ENCODE results near the gene CDH3.

Gene CDH3

DNA sequence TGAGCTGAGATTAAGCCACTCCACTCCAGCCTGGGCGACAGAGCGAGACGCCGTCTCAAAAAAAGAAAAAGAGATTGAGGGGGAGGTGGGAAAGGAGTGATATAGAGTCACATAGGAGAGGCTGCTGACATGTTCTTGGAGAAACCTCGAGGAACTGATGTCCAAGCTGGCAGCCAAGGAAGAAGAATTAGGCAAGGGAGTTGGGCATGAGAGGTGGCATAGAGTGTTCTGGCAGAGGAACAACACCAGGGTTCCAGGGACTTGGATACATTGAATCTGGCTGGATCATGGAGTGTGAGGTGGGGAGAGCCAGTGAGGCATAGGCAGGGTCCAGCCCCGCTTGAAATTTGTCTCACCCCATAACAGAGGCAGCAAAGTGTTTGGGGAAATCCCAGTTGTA is 10.7 kb downstream of the CDH3 start:
- no peak for DNase-seq

- DNase-seq = no peak
These were observed 11.6 kb downstream of the CDH3 start for GRCh38 chr16:68656751-68657150.

GRCh38 chr16:68658341-68658973 is 13.3 kb downstream of the CDH3 start:
- DNase-seq = no peak

DNA sequence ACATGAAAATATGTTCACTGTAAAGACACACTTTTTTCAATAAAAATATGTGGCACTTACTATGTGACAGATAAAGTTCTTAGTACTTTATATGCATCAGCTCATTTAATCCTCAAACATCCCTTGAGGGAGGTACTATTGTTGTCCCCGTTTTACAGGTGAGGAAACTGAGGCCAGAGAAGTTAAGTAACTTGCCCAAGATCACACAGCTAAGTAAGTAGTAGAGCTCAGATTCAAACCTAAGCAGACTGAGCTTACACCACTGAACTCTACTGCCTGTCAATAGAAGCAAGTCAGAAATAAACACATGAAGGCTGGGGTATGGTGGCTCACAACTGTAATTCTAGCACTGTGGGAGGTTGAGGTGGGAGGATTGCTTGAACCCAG is 13.9 kb downstream of the CDH3 start:
- DNase-seq = no peak

DNA sequence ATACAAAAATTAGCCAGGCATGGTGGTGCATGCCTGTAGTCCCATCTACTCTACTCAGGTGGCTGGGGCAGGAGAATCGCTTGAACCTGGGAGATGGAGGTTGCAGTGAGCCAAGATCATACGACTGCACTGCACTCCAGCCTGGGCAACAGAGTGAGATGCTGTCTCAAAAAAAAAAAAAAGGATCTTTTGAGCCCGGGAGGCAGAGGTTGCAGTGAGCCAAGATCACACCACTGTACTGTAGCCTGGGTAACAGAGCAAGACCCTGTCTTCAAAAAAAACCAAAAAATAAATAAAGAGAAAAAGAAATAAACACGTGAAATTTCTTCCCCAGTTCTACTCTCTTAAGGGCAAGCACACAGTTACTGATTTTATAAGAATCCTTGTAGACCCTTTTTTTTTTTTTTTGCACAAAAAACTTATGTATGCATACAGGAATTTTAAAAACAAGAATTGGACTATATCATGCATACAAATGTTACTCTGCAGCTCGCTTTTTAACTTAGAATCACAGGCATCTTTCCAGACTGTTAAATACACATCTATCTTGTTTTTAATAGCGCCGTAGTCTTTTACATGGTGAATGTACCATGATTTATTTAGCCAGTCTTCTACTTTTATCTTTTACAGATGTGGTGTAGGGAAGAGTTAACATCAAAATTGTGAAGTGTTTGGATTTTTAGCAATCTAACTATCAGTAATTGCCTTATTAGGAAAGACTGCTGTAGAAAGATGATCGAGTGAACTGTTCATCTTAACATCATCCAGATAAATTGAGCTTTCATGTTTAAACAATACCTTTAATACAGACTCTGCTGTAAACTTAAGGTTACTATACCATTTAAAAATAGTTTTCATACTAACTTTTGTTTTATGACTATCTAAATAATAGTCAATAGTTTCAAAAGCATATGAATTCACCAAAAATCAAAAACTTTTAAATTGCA is 14.6 kb downstream of the CDH3 start:
- no peak for DNase-seq

DNA sequence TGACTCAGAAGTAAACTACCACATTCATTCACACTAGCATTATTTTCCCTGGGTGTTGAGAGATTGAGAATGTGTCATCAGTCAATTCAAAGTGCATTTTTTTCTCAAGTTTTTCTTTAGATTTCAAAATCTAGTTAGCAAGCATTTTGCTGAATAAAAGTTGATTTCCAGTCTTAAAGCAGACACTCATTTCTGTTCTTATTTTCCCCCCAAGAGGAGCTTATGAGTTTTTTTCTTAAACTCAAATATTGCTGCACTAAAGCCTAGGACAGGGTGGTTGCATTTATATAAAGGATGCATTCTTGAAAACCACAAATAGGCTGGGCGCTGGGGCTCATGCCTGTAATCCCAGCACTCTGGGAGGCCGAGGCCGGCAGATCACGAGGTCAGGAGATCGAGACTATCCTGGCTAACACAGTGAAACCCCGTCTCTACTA is 15.3 kb downstream of the CDH3 start:
- DNase-seq = no peak

DNA sequence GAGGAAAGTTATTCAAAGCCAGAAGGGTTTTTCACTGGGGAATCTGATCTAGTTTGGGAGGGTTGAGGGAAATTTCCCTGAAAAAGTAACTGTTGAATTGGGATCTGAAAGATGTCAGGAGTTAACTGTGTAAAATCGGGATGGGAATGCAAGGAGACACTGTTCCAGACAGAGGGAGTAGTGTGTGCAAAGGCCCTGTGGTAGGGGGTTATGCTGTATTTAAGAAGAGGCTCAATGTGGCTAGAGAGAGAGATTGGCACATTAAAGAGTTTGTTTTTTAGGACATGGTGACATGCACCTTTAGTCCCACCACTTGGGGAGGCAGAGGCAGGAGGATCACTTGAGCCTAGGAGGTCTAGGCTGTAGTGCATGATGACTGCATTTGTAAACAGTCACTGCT is 16.9 kb downstream of the CDH3 start:
- no peak for DNase-seq

GRCh38 chr16:68664297-68664696 is 19.2 kb downstream of the CDH3 start:
- DNase-seq = no peak

DNA sequence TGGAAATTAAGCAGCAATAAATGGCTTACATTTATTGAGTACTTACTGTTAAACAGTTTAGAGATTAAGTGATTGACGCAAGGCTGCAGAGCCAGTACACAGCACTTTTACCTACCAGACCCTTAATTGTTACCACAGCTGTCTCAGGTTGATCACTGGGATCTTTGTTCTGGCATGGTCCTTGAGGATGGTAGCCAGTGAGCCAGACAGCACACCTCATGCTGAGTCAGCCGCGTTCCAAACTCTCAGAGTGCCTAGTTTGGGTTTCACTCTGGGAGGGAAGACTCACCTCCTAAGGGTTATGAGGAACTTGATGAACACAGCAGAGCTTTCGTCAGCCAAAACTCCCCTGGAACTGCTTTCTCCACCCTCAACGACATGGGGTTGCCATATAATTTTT is 20.4 kb downstream of the CDH3 start:
- DNase-seq = no peak

DNA sequence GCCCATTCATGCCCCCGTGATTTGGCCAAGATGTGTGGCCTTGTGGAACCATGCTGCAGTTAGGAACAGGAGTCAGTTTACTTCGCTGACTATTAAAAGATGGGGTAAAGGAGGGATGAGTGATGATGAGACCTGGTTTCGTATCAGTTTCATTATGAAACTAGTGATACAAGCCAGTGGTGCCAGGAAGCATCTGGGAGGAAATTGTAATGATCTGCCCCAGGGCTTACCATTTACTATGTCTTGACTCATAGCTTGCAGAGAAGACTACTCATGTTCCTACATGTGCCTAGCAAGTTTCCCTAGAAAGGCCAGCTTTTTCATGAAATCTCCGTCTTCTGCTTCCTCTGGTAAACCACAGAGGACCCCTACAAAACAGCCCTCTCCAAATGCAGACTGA is 23.2 kb downstream of the CDH3 start:
- DNase-seq = no peak

- no peak for DNase-seq
These were observed 31.2 kb downstream of the CDH3 start for GRCh38 chr16:68676113-68676860.

DNA sequence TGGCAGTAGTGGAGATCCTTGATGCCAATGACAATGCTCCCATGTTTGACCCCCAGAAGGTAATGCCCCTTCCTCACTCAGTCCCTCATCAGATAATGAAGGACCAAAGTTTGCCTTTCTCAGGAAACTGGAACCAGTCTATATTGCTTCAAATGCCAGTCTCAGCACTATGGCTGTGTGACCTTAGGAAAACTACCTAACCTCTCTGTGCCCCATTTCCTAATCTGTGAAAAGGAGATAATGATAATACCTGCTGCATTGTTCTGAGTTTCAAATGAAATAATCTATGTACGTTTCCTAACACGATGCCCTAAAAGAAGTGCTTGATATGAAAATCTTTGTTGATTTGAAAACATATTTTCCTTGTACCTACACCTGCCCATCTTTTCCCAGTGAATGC is 35.9 kb downstream of the CDH3 start:
- DNase-seq = no peak

GRCh38 chr16:68685685-68686478 is 40.8 kb downstream of the CDH3 start:
- DNase-seq = no peak

GRCh38 chr16:68686905-68687304 is 41.8 kb downstream of the CDH3 start:
- DNase-seq = no peak

- DNase-seq = no peak
These were observed 44.8 kb downstream of the CDH3 start for GRCh38 chr16:68689921-68690320.

DNA sequence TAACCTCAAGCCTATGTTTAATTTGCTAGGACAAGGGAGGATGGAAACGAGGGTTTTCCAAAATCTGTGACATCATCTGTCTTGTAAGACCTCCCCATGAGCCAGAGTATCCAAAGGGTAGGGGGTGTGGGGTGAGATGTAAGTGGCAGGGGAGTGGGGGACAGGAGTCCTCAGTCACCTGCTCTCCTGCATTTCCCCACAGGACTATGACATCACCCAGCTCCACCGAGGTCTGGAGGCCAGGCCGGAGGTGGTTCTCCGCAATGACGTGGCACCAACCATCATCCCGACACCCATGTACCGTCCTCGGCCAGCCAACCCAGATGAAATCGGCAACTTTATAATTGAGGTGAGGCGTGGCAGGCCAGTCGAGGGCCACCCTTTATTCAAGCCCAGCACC is 50.5 kb downstream of the CDH3 start:
- no peak for DNase-seq

DNA sequence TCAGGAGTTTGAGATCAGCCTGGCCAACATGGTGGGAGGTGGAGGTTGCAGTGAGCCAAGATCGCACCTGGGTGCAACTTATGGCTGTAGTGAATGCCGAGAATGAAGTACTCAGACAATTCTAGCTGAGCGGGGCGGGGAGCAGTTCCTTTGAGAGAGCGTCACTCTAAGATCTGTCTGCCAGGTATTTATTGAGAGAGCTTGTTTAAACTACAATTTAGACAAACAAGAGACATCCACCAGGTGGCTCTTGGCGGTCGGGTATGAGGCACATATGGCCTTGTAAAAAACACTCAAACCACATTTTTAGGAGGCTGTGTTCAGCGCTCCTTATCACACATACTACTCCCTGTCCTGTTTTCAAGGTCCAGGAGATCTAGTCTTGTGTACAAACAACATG is 51.4 kb downstream of the CDH3 start:
- DNase-seq = no peak

- no peak for DNase-seq
These were observed 53.0 kb downstream of the CDH3 start for GRCh38 chr16:68698091-68698490.

DNA sequence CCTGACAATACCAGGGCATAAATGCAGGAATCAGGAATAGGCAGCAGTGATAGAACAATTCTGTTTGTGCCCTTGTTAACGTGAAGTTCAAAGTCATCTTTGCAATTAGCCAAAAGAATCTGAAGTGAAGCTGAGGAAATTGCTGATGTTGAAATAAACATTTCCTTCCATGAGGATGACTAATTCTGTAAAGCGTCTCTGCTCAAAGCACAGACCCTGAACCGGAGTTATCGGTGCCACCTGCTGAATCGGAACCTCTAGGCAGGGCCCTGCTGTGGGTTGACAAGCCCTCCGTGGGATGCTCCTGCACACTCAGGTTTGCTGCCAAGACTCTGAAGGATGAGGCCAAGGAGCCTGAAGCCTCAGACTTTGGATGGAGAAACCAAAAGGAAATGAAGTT is 55.0 kb downstream of the CDH3 start:
- no peak for DNase-seq

- no peak for DNase-seq
These were observed 55.7 kb downstream of the CDH3 start for GRCh38 chr16:68700831-68701230.

DNA sequence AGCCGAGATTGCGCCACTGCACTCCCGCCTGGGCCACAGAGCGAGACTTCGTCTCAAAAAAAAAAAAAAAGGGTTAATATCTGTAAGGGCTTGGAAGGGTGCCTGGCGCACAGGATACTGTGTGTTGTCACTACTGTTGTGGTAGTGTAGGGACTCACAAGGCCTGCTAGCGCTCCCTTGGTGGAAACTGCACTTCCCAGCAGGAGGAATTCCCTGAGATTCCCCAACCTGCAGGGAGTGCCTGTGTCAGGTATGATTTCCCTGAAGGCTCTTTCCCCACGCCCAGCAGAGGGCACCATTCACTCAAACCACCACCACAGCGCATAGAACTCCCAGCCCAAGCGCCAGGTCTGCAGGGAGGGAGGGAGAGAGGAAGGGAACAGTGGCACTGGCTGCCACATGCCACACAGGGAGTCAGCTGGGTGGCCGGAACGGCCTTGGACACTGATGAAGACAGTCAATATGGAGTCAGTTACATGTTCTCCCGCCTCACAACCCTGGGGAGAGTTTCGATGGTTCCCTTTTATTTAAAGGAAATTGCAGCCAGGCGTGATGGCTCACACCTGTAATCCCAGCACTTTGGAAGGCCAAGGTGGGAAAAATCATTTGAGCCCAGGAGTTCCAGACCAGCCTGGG is 59.2 kb downstream of the CDH3 start:
- DNase-seq = no peak

Measured in NCI-H1105 (cell line).